HepG2 (cell line): ENCODE data around the gene IRAK4. TPM values are rescaled to one million over a fixed set of nuclear protein-coding genes. Genes with fewer than 3 reads are reported as not detected.

Experiments
- ATAC-seq: fragments of 200-7000 bp; cut with Tn5 transposase; 3 replicates; pipeline ENCODE4 v1.9.1; 2020; ENCODE audit warnings: mild to moderate bottlenecking, moderate library complexity
- BruUV-seq: library from RNA; stranded (reverse); fragments of 400-500 nt; replicated peaks from 2 replicates; lab custom pipeline; 2021; lab: Mats Ljungman, UMichigan
- CTCF ChIA-PET: fragments of 300-600 bp; formaldehyde crosslinking; extraction: SDS; loops from one replicate; lab custom pipeline; 2021; ENCODE audit warnings: low total read pairs, inconsistent platforms, low intra/inter-chr PET ratio; lab: Yijun Ruan, JAX
- POLR2A ChIA-PET: fragments of 350-600 bp; sonication (Branson Sonifier 250); formaldehyde crosslinking; loops from one replicate; lab custom pipeline; 2020; ENCODE audit warnings: antibody characterized with exemption, inconsistent platforms; lab: Yijun Ruan, JAX
- DNase-seq: peaks from one replicate; pipeline ENCODE4 v3.0.0-alpha.2; 2015; ENCODE audit warnings: low spot score
- FAIRE-seq: peaks from 3 replicates; lab custom pipeline; 2011; peaks lifted over from hg19 to GRCh38; lab: Jason Lieb, UNC
- H2AFZ ChIP-seq: one replicate; pipeline ENCODE4 v1.6.1; 2011; ENCODE audit warnings: low read length, inconsistent platforms
- H3K27ac ChIP-seq: fragments of 300-600 bp; 3 replicates; pipeline ENCODE4 v1.8.0; 2011; ENCODE audit warnings: mixed run types, mild to moderate bottlenecking, mixed read lengths, low read length, inconsistent platforms; ENCODE audit not compliant: insufficient read depth; ENCODE audit errors: extremely low read length
- H3K27me3 ChIP-seq, 2 experiments: fragments of 200-600 bp in 1 of 2; 2 replicates in 1 of 2; 3 replicates in 1 of 2; pipeline versions ENCODE4 v1.6.0 to v1.8.0; 2011; ENCODE audit warnings: low read length in 2 of 2, mild to moderate bottlenecking in 2 of 2, moderate library complexity in 2 of 2, inconsistent platforms in 1 of 2; ENCODE audit not compliant: insufficient read depth in 2 of 2, control insufficient read depth in 1 of 2
- H3K36me3 ChIP-seq, 2 experiments: fragments of 200-600 bp in 1 of 2; replicated peaks in 1 of 2; 2 replicates in 1 of 2; 3 replicates in 1 of 2; pipeline versions ENCODE4 v1.5.1 to v1.8.0; 2011; ENCODE audit warnings: low read length in 2 of 2, inconsistent platforms in 1 of 2; ENCODE audit not compliant: insufficient read depth in 2 of 2, control insufficient read depth in 1 of 2
- H3K4me1 ChIP-seq: 2 replicates; pipeline ENCODE4 v1.5.1; 2012; ENCODE audit warnings: low read length, inconsistent platforms; ENCODE audit not compliant: insufficient read depth
- H3K4me2 ChIP-seq: 2 replicates; pipeline ENCODE4 v1.6.0; 2011; ENCODE audit warnings: low read depth, low read length, inconsistent platforms
- H3K4me3 ChIP-seq, 3 experiments: fragments of 200-600 bp in 1 of 3; sonication (generic), shearing (Covaris generic) in 1 of 3; replicated peaks in 1 of 3; 2 replicates each; pipeline ENCODE4 v1.5.1; 2011 to 2016; ENCODE audit warnings: low read length in 3 of 3, inconsistent platforms in 2 of 3, low read depth in 2 of 3, mild to moderate bottlenecking in 2 of 3, control low read depth in 1 of 3, mixed read lengths in 1 of 3; ENCODE audit not compliant: insufficient read depth in 1 of 3
- H3K79me2 ChIP-seq: one replicate; pipeline ENCODE4 v1.6.1; 2011; ENCODE audit warnings: low read length, inconsistent platforms; ENCODE audit not compliant: insufficient read depth
- H3K9ac ChIP-seq: 2 replicates; pipeline ENCODE4 v1.6.0; 2011; ENCODE audit warnings: mild to moderate bottlenecking, low read depth, low read length, inconsistent platforms; ENCODE audit not compliant: insufficient read depth
- H3K9me3 ChIP-seq: 2 replicates; pipeline ENCODE4 v1.5.1; 2012; ENCODE audit warnings: mild to moderate bottlenecking, low read length
- H4K20me1 ChIP-seq: 2 replicates; pipeline ENCODE4 v1.6.0; 2011; ENCODE audit warnings: inconsistent platforms, mild to moderate bottlenecking, low read length, moderate library complexity; ENCODE audit not compliant: insufficient read depth
- AHR ChIP-seq: IDR thresholded peaks from 2 replicates; pipeline ENCODE4 v1.6.1; 2018; ENCODE audit warnings: missing genetic modification reagents, missing compliant biosample characterization
- FLYWCH1 ChIP-seq: sonication (generic); formaldehyde crosslinking; IDR thresholded peaks from 2 replicates; pipeline ENCODE4 v1.8.1; 2023; ENCODE audit warnings: mild to moderate bottlenecking, missing genetic modification reagents
- HHEX ChIP-seq: IDR thresholded peaks from 2 replicates; pipeline ENCODE4 v1.6.1; 2016; ENCODE audit warnings: control low read depth
- JDP2 ChIP-seq: sonication (generic); formaldehyde crosslinking; IDR thresholded peaks from 2 replicates; pipeline ENCODE4 v1.8.1; 2022; ENCODE audit warnings: missing genetic modification reagents, borderline replicate concordance
- MXD4 ChIP-seq: IDR thresholded peaks from 2 replicates; pipeline ENCODE4 v1.6.1; 2016; ENCODE audit warnings: mild to moderate bottlenecking, missing biosample characterization, missing genetic modification reagents
- PCBP2 ChIP-seq: fragments of 200-400 bp; formaldehyde crosslinking; optimal IDR thresholded peaks from 2 replicates; pipeline ENCODE3; 2018; ENCODE audit warnings: low read length, low read depth; ENCODE audit not compliant: poor library complexity, severe bottlenecking
- SOX5 ChIP-seq: IDR thresholded peaks from 2 replicates; pipeline ENCODE4 v1.6.1; 2016; ENCODE audit warnings: borderline replicate concordance
- ZNF724P ChIP-seq: sonication (generic); formaldehyde crosslinking; IDR thresholded peaks from 2 replicates; pipeline ENCODE4 v1.8.0; 2022; ENCODE audit warnings: missing genetic modification reagents, borderline replicate concordance
- ZSCAN30 ChIP-seq: sonication (generic); formaldehyde crosslinking; IDR thresholded peaks from 2 replicates; pipeline ENCODE4 v1.5.0; 2020; ENCODE audit warnings: mild to moderate bottlenecking, missing genetic modification reagents
- ZSCAN31 ChIP-seq: sonication (generic); formaldehyde crosslinking; IDR thresholded peaks from 2 replicates; pipeline ENCODE4 v1.5.0; 2020; ENCODE audit warnings: low read depth, mild to moderate bottlenecking, missing genetic modification reagents
- WGBS: methylation state at CpG from one replicate; pipeline ENCODE4 v1.1.6; 2017; ENCODE audit warnings: low lambda C conversion rate; 5-methylcytosine and 5-hydroxymethylcytosine counted together
- in situ Hi-C: cut with HindIII; loops from 2 replicates; pipeline ENCODE4 v1.10.0; 2017; ENCODE audit warnings: low pct_unique_long_range_greater_than_20kb; ENCODE audit not compliant: extremely low pct_ligation_motif_present
- intact Hi-C: fragments of 100-400 bp; cut with micrococcal nuclease; formaldehyde crosslinking; loops from one replicate; pipeline ENCODE4 v1.10.0; 2022; ENCODE audit not compliant: unreplicated experiment
- polyA plus RNA-seq, 8 experiments: library from polyadenylated mRNA; depleted of rRNA in 3 of 8; stranded (reverse) in 7 of 8; unstranded in 1 of 8; fragments of >200 nt; fragmentation: Illumina TruSeq in 4 of 8; extraction: Trizol in 4 of 8; gene quantifications; 2 replicates each; pipeline versions ENCODE4 v1.2.1 to v1.2.3, GENCODE V29; 2011 to 2016; ENCODE audit warnings: low read depth in 4 of 8, missing spikeins in 1 of 8, mixed read lengths in 1 of 8; ENCODE audit not compliant: insufficient read depth in 1 of 8
- total RNA-seq, 5 experiments: library from RNA; depleted of rRNA; stranded (reverse); fragments of >200 nt; fragmentation: Illumina TruSeq; extraction: Trizol; gene quantifications; 2 replicates each; pipeline ENCODE4 v1.2.3, GENCODE V29; 2016; ENCODE audit warnings: low read depth in 1 of 5
- TF ChIP-seq, protein P1 (sequence below): sonication (generic); formaldehyde crosslinking; IDR thresholded peaks from 2 replicates; pipeline ENCODE4 v1.5.0; 2020; ENCODE audit warnings: missing genetic modification reagents

The IRAK4 gene
- total and polyA plus RNA-seq, 2 of the 13 experiments (the other 11 are each of a cell fraction or from before 2014, with no cell fraction given): 6.6 to 7.1 TPM

- ChIA-PET POLR2A (no interaction called here), CTCF (no interaction called here)
- no peak overlapping the region for H2AFZ ChIP-seq
- no peak overlapping the region for H3K9ac ChIP-seq
- no TSS peak for BruUV-seq
- no peak for FAIRE-seq
- no peak for DNase-seq
- H3K9me3 ChIP-seq: no peaks in the 10 kb centered on the region
- H3K36me3 ChIP-seq: no peaks in the 10 kb centered on the region
- 0 out of 2 replicates have a peak, but pooled peaks have one; percentile 30 for TF ChIP-seq HHEX (CRISPR knock-in tag)
- TF ChIP-seq SOX5 (CRISPR knock-in tag): no peak
- no peaks in the 10 kb centered on the region for H3K79me2 ChIP-seq
- WGBS: 4% methylated on average over 2 of the region's 2 CpGs
- ATAC-seq: no peak
- no peaks in the 10 kb centered on the region for H3K27me3 ChIP-seq
- no peaks in the 10 kb centered on the region for H3K4me1 ChIP-seq
- no peaks in the 10 kb centered on the region for H4K20me1 ChIP-seq
- no peak overlapping the region for H3K4me3 ChIP-seq
- H3K4me2 ChIP-seq: no peak overlapping the region
- in situ Hi-C loops (no loop called here), intact Hi-C loops (no loop called here)
- H3K27ac ChIP-seq: no peak overlapping the region
These were observed 47.4 kb upstream of the IRAK4 start for GRCh38 chr12:43711348-43711747.

GRCh38 chr12:43722621-43723020, 36.1 kb upstream of the IRAK4 start:
- Histone ChIP-seq H3K79me2 (no peaks in the 10 kb centered on the region), H3K9ac (no peak overlapping the region), H3K4me3 (no peak overlapping the region), H3K36me3 (0 out of 5 replicates have a peak, but pooled peaks cover 0 to 4% of the 10 kb centered on the region in 2 experiments), H3K4me1 (no peaks in the 10 kb centered on the region), H3K4me2 (no peak overlapping the region), H3K27me3 (no peaks in the 10 kb centered on the region), H3K27ac (no peak overlapping the region), H4K20me1 (no peaks in the 10 kb centered on the region), H2AFZ (no peak overlapping the region), H3K9me3 (no peaks in the 10 kb centered on the region)
- intact Hi-C loops: no loop called here
- no TSS peak for BruUV-seq
- ChIA-PET CTCF (no interaction called here), POLR2A (no interaction called here)
- no peak for FAIRE-seq
- DNase-seq: no peak
- TF ChIP-seq JDP2: no peak
- no peak for TF ChIP-seq PCBP2
- no peak for TF ChIP-seq MXD4 (CRISPR knock-in tag)
- TF ChIP-seq ZNF724P: no peak
- TF ChIP-seq, protein P1, sequence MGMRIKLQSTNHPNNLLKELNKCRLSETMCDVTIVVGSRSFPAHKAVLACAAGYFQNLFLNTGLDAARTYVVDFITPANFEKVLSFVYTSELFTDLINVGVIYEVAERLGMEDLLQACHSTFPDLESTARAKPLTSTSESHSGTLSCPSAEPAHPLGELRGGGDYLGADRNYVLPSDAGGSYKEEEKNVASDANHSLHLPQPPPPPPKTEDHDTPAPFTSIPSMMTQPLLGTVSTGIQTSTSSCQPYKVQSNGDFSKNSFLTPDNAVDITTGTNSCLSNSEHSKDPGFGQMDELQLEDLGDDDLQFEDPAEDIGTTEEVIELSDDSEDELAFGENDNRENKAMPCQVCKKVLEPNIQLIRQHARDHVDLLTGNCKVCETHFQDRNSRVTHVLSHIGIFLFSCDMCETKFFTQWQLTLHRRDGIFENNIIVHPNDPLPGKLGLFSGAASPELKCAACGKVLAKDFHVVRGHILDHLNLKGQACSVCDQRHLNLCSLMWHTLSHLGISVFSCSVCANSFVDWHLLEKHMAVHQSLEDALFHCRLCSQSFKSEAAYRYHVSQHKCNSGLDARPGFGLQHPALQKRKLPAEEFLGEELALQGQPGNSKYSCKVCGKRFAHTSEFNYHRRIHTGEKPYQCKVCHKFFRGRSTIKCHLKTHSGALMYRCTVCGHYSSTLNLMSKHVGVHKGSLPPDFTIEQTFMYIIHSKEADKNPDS (CRISPR knock-in tag): no peak
- no peak for TF ChIP-seq ZSCAN30 (CRISPR knock-in tag)
- TF ChIP-seq ZSCAN31 (CRISPR knock-in tag): no peak
- no peak for TF ChIP-seq FLYWCH1 (CRISPR knock-in tag)
- TF ChIP-seq AHR (CRISPR knock-in tag): no peak
- ATAC-seq: no peak
- in situ Hi-C loops: loop anchor here (10.0 kb wide), 1 partner anchor 218 kb away; no protein-coding TSS in a partner anchor
